GM12872 (cell line): ENCODE measurements around the gene ASB8.

Experiments
- TF ChIP-seq, protein P1 (sequence below): IDR thresholded peaks from 3 replicates; pipeline ENCODE4 v1.5.1; 2011; ENCODE audit warnings: low read depth, mild to moderate bottlenecking, low read length, moderate library complexity; ENCODE audit not compliant: insufficient read depth

ASB8 gene

DNA sequence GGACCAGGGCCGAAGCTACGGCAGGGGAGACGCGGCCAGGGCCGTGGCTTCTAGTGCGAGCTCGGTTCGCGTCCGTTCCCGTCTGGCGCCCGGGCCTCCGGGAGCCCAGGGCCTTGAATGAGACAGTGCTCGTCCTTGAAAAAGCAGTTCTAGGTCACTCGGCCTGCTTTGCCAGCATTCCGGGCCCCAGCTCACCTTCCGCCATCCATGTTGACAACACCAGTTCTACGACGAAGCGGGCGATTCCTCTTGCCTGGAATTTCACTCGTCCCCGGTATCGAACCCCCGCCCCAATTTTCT is 41.3 kb upstream of the ASB8 start:
- TF ChIP-seq, protein P1, sequence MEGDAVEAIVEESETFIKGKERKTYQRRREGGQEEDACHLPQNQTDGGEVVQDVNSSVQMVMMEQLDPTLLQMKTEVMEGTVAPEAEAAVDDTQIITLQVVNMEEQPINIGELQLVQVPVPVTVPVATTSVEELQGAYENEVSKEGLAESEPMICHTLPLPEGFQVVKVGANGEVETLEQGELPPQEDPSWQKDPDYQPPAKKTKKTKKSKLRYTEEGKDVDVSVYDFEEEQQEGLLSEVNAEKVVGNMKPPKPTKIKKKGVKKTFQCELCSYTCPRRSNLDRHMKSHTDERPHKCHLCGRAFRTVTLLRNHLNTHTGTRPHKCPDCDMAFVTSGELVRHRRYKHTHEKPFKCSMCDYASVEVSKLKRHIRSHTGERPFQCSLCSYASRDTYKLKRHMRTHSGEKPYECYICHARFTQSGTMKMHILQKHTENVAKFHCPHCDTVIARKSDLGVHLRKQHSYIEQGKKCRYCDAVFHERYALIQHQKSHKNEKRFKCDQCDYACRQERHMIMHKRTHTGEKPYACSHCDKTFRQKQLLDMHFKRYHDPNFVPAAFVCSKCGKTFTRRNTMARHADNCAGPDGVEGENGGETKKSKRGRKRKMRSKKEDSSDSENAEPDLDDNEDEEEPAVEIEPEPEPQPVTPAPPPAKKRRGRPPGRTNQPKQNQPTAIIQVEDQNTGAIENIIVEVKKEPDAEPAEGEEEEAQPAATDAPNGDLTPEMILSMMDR, result no peak

DNA sequence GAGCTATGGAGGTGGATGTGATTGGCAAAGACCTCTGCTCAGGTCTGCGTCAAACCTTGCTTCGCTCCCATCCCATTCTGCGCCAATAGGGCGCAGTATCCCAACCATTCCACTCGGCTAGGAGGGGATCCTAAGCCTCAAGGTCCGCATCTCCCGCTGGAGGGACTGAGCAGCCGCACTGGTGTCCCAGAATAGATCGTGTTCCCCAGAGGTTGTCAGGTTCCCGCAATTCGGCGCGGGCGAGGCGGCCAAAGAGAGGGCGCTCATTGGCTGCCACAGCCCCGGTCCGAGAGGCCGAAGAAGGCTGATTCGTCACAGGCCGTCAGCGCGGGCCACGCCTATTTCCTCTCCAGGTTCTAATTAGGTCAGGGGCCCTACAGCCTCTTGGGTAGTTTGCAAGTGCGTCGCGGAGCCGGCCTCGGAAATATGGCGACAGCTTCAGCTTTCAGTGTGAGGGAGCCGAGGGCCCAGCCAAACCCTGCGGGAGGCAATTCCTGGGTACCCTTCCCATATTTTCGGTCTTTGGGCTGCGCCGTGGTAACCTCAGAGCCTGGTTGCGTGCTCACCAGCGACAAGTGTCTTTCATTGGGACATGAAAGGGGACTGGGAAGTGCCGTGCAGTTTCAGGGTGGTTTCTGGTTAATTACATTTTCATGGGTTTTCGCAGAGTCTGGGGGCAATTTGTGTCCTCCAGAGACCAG is 40.8 kb upstream of the ASB8 start:
- TF ChIP-seq, protein P1, result no peak

DNA sequence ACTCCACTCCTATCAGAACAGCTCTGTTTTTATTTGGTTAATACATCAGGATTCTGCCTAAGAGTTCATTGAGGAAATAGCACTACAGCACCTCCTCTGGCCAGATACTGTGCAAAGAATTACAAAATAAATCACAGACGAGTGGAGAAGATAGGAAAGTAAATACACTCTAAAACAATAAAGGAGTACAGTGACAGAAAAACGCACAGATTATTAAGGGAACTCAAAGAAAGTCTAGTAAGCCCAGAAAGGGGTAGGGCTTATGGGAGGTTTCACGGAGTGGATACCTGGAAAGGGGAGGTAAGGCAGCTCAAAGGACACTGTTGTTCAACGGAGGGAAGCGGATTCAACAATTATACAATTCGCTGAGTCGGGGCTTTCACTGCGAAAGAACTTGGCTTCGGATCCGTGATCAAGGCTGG is 40.2 kb upstream of the ASB8 start:
- TF ChIP-seq, protein P1, result peak; percentile 49

DNA sequence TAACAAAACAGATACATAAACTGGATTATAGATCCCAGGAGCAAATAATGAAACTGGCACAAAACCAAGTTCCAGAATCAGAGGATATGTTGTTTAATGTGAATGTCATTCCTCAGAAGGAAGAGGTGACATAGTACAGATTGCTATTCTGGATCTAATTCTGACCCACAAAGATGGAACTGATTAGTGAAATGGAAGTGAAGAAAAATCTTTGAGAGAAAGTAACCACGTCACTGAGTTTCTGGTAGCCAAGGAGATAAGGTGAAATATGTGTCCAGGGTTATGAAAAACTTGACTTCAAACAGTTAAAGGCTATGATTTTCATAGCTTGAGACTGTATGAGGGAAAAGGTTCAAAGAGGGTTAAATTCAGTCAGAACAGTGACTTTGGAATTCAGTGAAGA is 37.5 kb upstream of the ASB8 start:
- TF ChIP-seq, protein P1, result no peak

DNA sequence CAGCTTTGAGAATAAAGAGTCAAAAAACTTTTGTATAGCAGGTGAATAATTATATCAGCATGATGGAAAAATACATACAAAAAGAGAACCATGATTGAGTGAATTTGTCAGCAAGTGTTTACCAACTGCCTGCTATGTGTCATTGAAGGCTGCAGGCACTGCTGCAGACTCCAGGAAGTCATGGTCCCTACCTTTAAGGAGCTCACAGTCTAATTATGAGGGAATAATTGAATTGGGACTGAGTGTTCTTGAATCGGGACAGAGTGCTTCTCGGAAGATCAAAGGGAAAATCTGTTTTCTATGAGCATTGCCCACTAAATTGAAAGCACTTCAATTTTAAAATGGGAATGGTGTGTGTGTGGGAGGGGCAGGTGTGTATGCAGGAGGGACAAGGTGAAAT is 36.3 kb upstream of the ASB8 start:
- TF ChIP-seq, protein P1, result no peak

DNA sequence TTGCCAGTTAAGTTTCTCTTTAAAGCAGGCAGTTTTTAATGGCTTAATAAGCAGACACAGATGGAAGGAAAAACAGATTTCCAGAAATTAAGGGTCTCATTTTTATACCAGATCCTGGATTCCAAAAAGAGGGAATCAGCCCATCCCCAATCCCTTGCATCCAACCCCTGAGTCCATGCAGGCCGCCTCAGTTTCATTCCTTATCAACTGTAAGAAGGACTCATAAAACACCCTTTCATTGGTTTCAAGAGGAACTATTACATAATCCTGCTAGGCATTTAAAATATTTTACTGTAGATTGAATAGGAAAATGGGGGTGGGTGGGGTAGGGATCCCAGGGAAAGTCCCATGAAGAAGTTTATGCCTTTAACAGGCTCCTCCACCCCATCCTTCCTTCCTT is 35.5 kb upstream of the ASB8 start:
- TF ChIP-seq, protein P1, result no peak

DNA sequence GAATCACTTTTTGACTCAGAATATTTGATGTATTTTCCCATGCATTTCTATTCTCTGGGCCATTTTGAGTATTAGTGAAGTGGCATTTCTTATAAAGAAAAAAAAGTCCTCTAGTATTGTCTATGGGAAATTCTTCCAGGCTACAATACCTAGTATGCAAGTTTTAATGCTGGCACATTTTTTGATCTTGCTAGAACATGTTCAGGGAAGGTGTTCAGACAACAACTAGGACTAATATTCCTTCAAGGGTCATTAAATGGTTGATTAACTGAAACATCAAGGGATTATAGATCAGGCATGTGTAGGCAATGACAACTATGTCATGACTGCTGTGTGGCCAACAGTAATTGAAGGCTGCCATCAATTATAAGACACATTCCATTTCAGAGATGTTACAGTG is 33.8 kb upstream of the ASB8 start:
- TF ChIP-seq, protein P1, result no peak
